ENCODE data around the gene RNF32. TPM values are rescaled to one million over a fixed set of nuclear protein-coding genes. Genes with fewer than 3 reads are reported as not detected.

The RNF32 gene
- total RNA-seq, 1 experiment from 2014 or later: 0.61 TPM

DNA sequence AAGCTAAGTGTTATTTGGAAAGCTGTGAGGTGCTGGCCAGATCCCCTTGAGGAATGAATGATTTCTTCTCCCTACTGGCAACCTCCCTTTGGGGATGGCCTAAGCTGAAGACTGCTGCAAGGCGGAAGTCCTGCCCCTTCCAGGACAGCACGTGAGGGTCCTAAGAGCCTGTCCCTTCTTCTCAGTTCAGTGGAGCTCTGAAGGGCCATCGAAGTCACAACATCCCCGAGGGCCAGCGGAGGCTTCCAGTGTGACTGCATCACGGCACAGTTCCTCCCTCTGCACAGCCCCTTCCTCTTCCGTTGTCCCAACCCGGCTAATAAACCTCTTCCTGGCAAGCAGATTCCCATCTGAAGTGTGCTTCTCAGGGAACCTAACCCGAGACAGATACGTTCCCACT lies 43.7 kb downstream of the RNF32 start:
- Mint-ChIP-seq H3K27ac (peak overlapping the region; percentile 53; the same call in 1 of the 2 replicates), H3K4me1 (no peaks in the 10 kb centered on the region), H3K36me3 (peaks cover 3% of the 10 kb centered on the region; the same call in 1 of the 2 replicates), H3K27me3 (ENCODE audit: low read depth) (no peaks in the 10 kb centered on the region), H3K4me3 (no peak overlapping the region), H3K9me3 (no peaks in the 10 kb centered on the region)
- ChIA-PET POLR2A (no interaction called here), CTCF (no interaction called here)
- DNase-seq (ENCODE audit: low spot score) (no peak), ATAC-seq (no peak)
- TF ChIP-seq, protein P1, sequence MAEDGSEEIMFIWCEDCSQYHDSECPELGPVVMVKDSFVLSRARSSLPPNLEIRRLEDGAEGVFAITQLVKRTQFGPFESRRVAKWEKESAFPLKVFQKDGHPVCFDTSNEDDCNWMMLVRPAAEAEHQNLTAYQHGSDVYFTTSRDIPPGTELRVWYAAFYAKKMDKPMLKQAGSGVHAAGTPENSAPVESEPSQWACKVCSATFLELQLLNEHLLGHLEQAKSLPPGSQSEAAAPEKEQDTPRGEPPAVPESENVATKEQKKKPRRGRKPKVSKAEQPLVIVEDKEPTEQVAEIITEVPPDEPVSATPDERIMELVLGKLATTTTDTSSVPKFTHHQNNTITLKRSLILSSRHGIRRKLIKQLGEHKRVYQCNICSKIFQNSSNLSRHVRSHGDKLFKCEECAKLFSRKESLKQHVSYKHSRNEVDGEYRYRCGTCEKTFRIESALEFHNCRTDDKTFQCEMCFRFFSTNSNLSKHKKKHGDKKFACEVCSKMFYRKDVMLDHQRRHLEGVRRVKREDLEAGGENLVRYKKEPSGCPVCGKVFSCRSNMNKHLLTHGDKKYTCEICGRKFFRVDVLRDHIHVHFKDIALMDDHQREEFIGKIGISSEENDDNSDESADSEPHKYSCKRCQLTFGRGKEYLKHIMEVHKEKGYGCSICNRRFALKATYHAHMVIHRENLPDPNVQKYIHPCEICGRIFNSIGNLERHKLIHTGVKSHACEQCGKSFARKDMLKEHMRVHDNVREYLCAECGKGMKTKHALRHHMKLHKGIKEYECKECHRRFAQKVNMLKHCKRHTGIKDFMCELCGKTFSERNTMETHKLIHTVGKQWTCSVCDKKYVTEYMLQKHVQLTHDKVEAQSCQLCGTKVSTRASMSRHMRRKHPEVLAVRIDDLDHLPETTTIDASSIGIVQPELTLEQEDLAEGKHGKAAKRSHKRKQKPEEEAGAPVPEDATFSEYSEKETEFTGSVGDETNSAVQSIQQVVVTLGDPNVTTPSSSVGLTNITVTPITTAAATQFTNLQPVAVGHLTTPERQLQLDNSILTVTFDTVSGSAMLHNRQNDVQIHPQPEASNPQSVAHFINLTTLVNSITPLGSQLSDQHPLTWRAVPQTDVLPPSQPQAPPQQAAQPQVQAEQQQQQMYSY (CRISPR knock-in tag; IDR thresholded peaks at IDR 0.05): no peak
- TF ChIP-seq MXD4 (CRISPR knock-in tag; IDR thresholded peaks at IDR 0.05; ENCODE audit: borderline replicate concordance): no peak
- no peak for TF ChIP-seq TEAD1 (CRISPR knock-in tag; IDR thresholded peaks at IDR 0.05)
- TF ChIP-seq, protein P2, sequence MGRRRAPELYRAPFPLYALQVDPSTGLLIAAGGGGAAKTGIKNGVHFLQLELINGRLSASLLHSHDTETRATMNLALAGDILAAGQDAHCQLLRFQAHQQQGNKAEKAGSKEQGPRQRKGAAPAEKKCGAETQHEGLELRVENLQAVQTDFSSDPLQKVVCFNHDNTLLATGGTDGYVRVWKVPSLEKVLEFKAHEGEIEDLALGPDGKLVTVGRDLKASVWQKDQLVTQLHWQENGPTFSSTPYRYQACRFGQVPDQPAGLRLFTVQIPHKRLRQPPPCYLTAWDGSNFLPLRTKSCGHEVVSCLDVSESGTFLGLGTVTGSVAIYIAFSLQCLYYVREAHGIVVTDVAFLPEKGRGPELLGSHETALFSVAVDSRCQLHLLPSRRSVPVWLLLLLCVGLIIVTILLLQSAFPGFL (CRISPR knock-in tag; IDR thresholded peaks at IDR 0.05; ENCODE audit: borderline replicate concordance): no peak
- TF ChIP-seq, protein P3, sequence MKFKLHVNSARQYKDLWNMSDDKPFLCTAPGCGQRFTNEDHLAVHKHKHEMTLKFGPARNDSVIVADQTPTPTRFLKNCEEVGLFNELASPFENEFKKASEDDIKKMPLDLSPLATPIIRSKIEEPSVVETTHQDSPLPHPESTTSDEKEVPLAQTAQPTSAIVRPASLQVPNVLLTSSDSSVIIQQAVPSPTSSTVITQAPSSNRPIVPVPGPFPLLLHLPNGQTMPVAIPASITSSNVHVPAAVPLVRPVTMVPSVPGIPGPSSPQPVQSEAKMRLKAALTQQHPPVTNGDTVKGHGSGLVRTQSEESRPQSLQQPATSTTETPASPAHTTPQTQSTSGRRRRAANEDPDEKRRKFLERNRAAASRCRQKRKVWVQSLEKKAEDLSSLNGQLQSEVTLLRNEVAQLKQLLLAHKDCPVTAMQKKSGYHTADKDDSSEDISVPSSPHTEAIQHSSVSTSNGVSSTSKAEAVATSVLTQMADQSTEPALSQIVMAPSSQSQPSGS (CRISPR knock-in tag; IDR thresholded peaks at IDR 0.05; ENCODE audit: borderline replicate concordance, low read depth): no peak

DNA sequence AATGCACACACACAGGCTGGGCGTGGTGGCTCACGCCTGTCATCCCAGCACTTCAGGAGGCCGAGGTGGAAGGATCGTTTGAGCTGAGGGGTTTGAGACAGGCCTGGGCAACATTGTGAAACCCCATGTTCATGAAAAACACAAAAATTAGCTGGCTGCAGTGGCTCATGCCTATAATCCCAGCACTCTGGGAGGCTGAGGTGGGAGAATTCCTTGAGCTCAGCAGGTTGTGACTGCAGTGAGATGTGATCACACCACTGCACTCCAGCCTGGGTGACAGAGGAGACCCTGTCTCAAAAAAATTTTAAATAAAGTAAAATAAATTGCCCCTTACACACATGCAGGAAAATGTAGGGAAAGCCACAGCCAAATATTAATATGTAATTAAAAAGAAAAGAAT lies 44.1 kb downstream of the RNF32 start:
- Mint-ChIP-seq H3K4me1 (no peaks in the 10 kb centered on the region), H3K36me3 (peaks cover 3% of the 10 kb centered on the region; the same call in 1 of the 2 replicates), H3K4me3 (no peak overlapping the region), H3K27me3 (ENCODE audit: low read depth) (no peaks in the 10 kb centered on the region), H3K27ac (peak overlapping the region; percentile 53; the same call in 1 of the 2 replicates), H3K9me3 (no peaks in the 10 kb centered on the region)
- ChIA-PET POLR2A (no interaction called here), CTCF (no interaction called here)
- TF ChIP-seq, protein P4, sequence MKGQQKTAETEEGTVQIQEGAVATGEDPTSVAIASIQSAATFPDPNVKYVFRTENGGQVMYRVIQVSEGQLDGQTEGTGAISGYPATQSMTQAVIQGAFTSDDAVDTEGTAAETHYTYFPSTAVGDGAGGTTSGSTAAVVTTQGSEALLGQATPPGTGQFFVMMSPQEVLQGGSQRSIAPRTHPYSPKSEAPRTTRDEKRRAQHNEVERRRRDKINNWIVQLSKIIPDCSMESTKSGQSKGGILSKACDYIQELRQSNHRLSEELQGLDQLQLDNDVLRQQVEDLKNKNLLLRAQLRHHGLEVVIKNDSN (CRISPR knock-in tag; IDR thresholded peaks at IDR 0.05): no peak
- TF ChIP-seq ZNF317 (CRISPR knock-in tag; IDR thresholded peaks at IDR 0.05; ENCODE audit: borderline replicate concordance, low read depth) (no peak), TP53 (CRISPR knock-in tag; IDR thresholded peaks at IDR 0.05) (no peak), ZNF121 (CRISPR knock-in tag; IDR thresholded peaks at IDR 0.05) (no peak), ZNF232 (CRISPR knock-in tag; IDR thresholded peaks at IDR 0.05) (no peak), SOX15 (CRISPR knock-in tag; IDR thresholded peaks at IDR 0.05) (no peak), ZNF263 (CRISPR knock-in tag; IDR thresholded peaks at IDR 0.05; ENCODE audit: low read depth) (no peak)
- TF ChIP-seq, protein P5, sequence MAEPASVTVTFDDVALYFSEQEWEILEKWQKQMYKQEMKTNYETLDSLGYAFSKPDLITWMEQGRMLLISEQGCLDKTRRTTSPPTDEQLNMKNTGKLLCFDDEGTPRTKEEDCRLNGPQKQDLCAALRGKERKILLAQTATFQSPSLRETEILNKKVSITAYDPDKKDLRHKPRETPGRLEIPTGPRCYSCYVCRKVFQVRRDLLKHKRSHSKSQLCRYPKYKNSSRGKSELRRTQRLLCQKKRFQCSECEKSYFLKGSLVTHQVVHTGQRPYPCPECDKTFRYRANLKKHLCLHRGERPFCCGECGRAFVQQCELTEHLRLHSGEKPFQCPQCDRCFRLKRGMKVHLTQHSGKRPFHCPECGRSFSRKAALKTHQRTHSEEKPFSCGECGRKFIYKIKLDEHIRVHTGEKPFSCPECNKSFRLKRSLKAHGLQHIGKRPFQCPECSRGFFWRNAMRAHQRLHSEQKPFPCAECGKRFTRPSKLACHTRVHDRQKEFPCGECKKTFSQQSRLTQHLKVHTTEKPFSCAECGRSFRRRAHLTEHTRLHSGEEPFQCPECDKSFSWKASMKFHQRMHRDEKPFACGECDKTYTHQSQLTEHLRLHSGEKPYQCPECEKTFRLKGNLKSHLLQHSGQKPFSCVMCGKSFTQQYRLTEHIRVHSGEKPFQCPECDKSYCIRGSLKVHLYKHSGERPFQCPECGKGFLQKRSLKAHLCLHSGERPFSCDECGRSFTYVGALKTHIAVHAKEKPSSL (CRISPR knock-in tag; conservative IDR thresholded peaks at IDR 0.05): no peak
- TF ChIP-seq, protein P6, sequence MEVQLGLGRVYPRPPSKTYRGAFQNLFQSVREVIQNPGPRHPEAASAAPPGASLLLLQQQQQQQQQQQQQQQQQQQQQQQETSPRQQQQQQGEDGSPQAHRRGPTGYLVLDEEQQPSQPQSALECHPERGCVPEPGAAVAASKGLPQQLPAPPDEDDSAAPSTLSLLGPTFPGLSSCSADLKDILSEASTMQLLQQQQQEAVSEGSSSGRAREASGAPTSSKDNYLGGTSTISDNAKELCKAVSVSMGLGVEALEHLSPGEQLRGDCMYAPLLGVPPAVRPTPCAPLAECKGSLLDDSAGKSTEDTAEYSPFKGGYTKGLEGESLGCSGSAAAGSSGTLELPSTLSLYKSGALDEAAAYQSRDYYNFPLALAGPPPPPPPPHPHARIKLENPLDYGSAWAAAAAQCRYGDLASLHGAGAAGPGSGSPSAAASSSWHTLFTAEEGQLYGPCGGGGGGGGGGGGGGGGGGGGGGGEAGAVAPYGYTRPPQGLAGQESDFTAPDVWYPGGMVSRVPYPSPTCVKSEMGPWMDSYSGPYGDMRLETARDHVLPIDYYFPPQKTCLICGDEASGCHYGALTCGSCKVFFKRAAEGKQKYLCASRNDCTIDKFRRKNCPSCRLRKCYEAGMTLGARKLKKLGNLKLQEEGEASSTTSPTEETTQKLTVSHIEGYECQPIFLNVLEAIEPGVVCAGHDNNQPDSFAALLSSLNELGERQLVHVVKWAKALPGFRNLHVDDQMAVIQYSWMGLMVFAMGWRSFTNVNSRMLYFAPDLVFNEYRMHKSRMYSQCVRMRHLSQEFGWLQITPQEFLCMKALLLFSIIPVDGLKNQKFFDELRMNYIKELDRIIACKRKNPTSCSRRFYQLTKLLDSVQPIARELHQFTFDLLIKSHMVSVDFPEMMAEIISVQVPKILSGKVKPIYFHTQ (CRISPR knock-in tag; IDR thresholded peaks at IDR 0.05): no peak
- TF ChIP-seq, protein P7, sequence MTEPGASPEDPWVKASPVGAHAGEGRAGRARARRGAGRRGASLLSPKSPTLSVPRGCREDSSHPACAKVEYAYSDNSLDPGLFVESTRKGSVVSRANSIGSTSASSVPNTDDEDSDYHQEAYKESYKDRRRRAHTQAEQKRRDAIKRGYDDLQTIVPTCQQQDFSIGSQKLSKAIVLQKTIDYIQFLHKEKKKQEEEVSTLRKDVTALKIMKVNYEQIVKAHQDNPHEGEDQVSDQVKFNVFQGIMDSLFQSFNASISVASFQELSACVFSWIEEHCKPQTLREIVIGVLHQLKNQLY (CRISPR knock-in tag; IDR thresholded peaks at IDR 0.05): no peak
- TF ChIP-seq, protein P8, sequence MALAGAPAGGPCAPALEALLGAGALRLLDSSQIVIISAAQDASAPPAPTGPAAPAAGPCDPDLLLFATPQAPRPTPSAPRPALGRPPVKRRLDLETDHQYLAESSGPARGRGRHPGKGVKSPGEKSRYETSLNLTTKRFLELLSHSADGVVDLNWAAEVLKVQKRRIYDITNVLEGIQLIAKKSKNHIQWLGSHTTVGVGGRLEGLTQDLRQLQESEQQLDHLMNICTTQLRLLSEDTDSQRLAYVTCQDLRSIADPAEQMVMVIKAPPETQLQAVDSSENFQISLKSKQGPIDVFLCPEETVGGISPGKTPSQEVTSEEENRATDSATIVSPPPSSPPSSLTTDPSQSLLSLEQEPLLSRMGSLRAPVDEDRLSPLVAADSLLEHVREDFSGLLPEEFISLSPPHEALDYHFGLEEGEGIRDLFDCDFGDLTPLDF (CRISPR knock-in tag; IDR thresholded peaks at IDR 0.05): no peak
- ATAC-seq: no peak
- DNase-seq (ENCODE audit: low spot score): no peak

Measured in WTC11 (cell line).